Body of pancreas (tissue), 4 donors: ENCODE data around the gene PPP1R13B. TPM values are rescaled to one million over a fixed set of nuclear protein-coding genes. Genes with fewer than 3 reads are reported as not detected.

Experiments used
- ATAC-seq: fragments of 150-250 bp; one replicate; pipeline ENCODE4 v1.9.1; 2016
- DNase-seq, 4 donors: peaks; one replicate each; pipeline ENCODE4 v3.0.0-alpha.2; 2019
- H3K27ac ChIP-seq, 4 donors: fragments of 200-600 bp; sonication (generic); 1 replicate in 3 of 4; 2 replicates in 1 of 4; pipeline versions ENCODE4 v1.5.1 to v1.6.1; 2016 to 2019; ENCODE audit warnings: mild to moderate bottlenecking in 1 of 4, mixed read lengths in 1 of 4, moderate library complexity in 1 of 4
- H3K27me3 ChIP-seq, 2 donors: fragments of 200-600 bp; sonication (generic); one replicate each; pipeline ENCODE4 v1.6.0; 2016; ENCODE audit warnings: mild to moderate bottlenecking in 1 of 2
- H3K36me3 ChIP-seq, 2 donors: fragments of 200-600 bp; sonication (generic); replicated peaks in 1 of 2; 2 replicates each; pipeline ENCODE4 v1.5.1; 2016; ENCODE audit warnings: low read depth in 2 of 2; ENCODE audit not compliant: insufficient read depth in 1 of 2
- H3K4me1 ChIP-seq: fragments of 200-600 bp; sonication (generic); one replicate; pipeline ENCODE4 v1.6.0; 2016
- H3K4me3 ChIP-seq, 2 donors: fragments of 200-600 bp; sonication (generic); 1 replicate in 1 of 2; 2 replicates in 1 of 2; pipeline ENCODE4 v1.5.1; 2016 to 2019
- H3K9me3 ChIP-seq, 3 donors: fragments of 200-600 bp; sonication (generic); 1 replicate in 2 of 3; 2 replicates in 1 of 3; pipeline ENCODE4 v1.5.1; 2016
- POLR2A ChIP-seq, 3 donors: fragments of 450-650 bp; IDR thresholded peaks; one replicate each; pipeline ENCODE4 v1.6.1; 2016; ENCODE audit warnings: antibody characterized with exemption in 3 of 3, mild to moderate bottlenecking in 2 of 3
- WGBS, 2 donors: methylation state at CpG; one replicate each; pipeline ENCODE4 v1.1.5; 2017; 5-methylcytosine and 5-hydroxymethylcytosine counted together
- intact Hi-C: fragments of 100-400 bp; cut with DNase I; formaldehyde crosslinking; loops from one replicate; pipeline ENCODE4 v1.15.1; 2023
- total RNA-seq, 2 donors: library from RNA; depleted of rRNA; stranded (reverse); fragments of >200 nt; gene quantifications; one replicate each; pipeline ENCODE4 v1.1.0, GENCODE V29; 2016
- TF ChIP-seq, protein P1 (sequence below), 7 experiments: fragments of 450-650 bp in 4 of 7; fragments of 200-600 bp in 3 of 7; sonication (generic) in 3 of 7; IDR thresholded peaks; one replicate each; pipeline ENCODE4 v1.5.1; 2016 to 2019; ENCODE audit warnings: antibody characterized with exemption in 7 of 7

Gene PPP1R13B
- total RNA-seq, 2 donors from 2014 or later = 12.5 to 36.3 TPM

DNA sequence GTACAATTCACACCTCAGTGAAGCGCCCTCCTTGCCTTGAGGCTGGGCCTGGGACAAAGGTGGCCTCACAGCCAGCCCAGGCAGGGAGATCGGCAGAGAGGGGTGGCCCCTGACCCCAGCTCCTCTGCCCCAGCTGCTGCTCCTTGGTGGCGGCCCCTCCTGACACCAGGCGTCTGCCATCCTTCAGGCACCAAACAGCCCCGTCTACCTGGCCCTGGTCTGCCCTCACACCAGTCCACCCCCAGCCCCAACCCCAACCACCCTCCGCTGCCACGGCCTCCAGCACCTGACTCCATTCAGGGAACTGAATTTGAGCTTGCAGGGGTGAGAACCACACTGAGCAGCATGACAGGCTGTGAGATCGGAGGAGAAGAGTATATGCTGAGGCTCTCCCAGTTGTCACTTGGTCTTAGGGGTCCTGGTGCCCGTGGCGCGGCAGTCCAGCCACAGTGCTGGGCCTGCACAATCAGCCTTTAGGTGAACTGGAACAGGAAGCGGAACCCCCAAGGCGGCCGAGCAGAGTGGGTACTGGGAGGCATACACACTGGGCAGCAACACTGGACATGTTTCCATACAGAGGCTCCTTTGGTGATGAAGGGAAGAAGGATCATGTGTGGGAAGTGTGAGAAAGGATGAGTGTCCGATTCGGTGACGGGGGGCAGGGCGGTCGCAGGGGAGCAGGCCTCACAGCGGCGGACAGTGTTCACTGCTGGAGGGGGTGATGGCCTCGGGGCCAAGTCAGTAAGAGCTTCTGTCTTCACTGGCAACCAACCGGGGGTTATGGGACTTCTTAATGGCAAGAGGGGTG is 113.1 kb downstream of the PPP1R13B start:
- DNase-seq = no peak

DNA sequence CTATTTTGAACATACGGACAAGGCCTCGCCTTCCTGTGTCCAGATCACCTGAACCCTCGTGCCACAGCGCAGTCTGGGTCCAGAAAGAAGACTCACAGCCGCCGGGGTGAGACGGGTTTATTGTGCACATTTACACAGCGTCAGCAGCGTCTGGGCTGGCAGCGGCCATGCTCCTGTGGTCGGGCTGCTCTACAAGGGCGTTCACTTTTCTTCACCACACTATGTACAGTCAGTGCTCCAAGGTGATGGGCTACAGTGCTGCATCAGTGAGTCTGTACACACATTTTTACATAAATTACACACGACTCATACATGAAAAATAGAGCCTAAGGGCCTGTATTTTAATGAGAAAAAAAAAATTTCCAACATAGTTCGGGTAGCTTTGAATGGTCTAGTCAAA is 113.7 kb downstream of the PPP1R13B start:
- intact Hi-C loops = no loop called here
- Histone ChIP-seq H3K4me3 (no peak overlapping the region), H3K9me3 (no peaks in the 10 kb centered on the region), H3K36me3 (peaks cover 0 to 22% of the 10 kb centered on the region in 2 donors), H3K4me1 (peaks cover 27% of the 10 kb centered on the region), H3K27me3 (no peaks in the 10 kb centered on the region), H3K27ac (no peak overlapping the region)
- TF ChIP-seq POLR2A (IDR thresholded peaks at IDR 0.05) = no peak
- TF ChIP-seq, protein P1, sequence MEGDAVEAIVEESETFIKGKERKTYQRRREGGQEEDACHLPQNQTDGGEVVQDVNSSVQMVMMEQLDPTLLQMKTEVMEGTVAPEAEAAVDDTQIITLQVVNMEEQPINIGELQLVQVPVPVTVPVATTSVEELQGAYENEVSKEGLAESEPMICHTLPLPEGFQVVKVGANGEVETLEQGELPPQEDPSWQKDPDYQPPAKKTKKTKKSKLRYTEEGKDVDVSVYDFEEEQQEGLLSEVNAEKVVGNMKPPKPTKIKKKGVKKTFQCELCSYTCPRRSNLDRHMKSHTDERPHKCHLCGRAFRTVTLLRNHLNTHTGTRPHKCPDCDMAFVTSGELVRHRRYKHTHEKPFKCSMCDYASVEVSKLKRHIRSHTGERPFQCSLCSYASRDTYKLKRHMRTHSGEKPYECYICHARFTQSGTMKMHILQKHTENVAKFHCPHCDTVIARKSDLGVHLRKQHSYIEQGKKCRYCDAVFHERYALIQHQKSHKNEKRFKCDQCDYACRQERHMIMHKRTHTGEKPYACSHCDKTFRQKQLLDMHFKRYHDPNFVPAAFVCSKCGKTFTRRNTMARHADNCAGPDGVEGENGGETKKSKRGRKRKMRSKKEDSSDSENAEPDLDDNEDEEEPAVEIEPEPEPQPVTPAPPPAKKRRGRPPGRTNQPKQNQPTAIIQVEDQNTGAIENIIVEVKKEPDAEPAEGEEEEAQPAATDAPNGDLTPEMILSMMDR (IDR thresholded peaks at IDR 0.05) = no peak
- 87 to 89% methylated on average over 14 of the region's 14 CpGs for WGBS, 2 donors
- no peak for ATAC-seq
- DNase-seq = no peak

More for the DNA sequence above, 113.1 kb downstream of the PPP1R13B start:
- H3K4me3 ChIP-seq = no peak overlapping the region
- intact Hi-C loops = no loop called here
- no peaks in the 10 kb centered on the region for H3K9me3 ChIP-seq
- H3K27me3 ChIP-seq = no peaks in the 10 kb centered on the region
- TF ChIP-seq, protein P1 (IDR thresholded peaks at IDR 0.05) = no peak
- TF ChIP-seq POLR2A (IDR thresholded peaks at IDR 0.05) = no peak
- peaks cover 0 to 23% of the 10 kb centered on the region in 2 donors for H3K36me3 ChIP-seq
- peaks cover 20% of the 10 kb centered on the region for H3K4me1 ChIP-seq
- no peak for ATAC-seq
- no peak overlapping the region for H3K27ac ChIP-seq
- WGBS, 2 donors = 93% methylated on average over 21 to 23 of the region's 23 CpGs

DNA sequence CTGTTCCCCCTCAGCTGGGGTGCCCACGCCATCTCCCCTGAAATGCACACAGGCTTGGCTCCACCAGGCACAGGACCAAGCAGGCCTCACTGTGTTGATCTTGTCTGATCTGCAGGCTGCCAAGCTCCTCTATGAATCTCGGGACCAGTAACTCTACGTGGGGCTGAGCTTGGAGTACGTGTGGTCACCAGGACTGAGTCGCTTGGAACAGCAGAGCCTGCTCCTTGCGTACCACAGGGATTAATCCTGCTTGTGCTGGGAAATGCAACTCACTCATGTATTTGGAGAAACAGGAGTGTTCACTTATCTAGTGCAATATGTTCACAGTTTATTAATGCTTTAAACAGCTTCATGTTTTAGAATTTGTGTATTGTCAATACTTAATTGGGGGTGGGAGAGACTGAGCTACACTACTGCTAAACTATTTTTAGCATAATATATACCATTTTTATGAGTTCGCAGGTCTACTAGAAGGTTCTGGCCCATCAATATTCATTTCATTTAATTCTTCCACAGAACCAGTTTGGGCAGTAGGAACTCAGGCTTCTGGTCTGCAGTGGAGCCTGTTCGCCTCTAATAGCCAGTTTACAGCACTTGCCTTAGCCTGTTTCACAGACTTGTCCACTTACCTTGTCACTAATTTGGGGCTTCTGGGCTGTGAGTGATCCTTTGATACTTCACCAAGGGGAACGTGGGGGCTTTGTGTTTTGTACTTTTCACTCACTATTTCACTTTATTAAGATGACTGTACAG is 114.3 kb downstream of the PPP1R13B start:
- Histone ChIP-seq H3K4me3 (no peak overlapping the region), H3K27me3 (no peaks in the 10 kb centered on the region), H3K27ac (no peak overlapping the region), H3K9me3 (no peaks in the 10 kb centered on the region), H3K4me1 (peaks cover 31% of the 10 kb centered on the region), H3K36me3 (peaks cover 0 to 16% of the 10 kb centered on the region in 2 donors)
- WGBS, 2 donors = 83 to 91% methylated on average over 6 to 9 of the region's 9 CpGs
- intact Hi-C loops = no loop called here
- ATAC-seq = no peak
- TF ChIP-seq POLR2A (IDR thresholded peaks at IDR 0.05) = no peak
- TF ChIP-seq, protein P1 (IDR thresholded peaks at IDR 0.05) = no peak
- DNase-seq = no peak

DNA sequence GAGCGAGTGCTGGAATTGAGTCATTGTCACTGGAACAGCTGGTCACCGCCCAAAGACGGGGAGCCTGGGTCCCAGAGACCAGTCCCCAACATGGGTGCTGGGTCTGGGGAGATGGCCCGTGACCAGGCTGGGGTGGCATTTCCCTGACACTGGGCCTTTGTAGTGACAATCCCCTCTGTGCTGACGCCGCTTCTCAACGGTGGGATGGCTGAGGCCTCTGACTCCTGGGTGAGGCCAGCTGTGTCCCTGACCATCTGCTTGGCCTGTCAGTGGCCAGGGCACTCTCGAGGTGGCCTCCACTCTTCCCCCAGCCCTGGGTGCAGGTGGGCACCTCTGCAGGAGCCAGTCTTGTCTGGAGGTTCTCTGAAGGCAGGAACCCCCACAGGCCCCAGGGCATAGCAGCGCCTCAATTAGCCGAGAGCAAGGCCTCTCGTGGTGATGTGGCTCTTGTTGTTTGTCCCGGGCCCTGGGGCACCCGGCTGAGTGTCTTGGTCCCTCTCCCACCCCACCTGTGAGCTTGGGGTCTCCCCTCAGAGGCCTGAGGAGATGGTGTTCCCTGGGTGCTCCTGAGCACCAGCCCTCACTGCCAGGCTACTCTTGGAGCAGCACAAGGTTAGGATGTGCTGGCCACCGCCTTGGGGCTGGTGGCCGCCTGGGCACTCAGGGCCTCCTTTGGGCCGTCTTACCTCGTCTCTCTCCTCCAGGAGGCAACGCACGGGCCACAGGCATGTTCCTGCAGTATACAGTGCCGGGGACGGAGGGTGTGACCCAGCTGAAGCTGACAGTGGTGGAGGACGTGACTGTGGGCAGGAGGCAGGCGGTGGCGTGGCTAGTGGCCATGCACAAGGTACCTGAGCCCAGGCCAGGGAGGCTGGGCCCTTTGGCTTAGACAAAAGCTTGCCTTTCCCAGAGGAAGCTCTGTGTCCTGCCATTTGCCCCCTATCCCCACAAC is 115.2 kb downstream of the PPP1R13B start:
- ATAC-seq = no peak
- Histone ChIP-seq H3K9me3 (no peaks in the 10 kb centered on the region), H3K27ac (no peak overlapping the region), H3K4me1 (peaks cover 37% of the 10 kb centered on the region), H3K36me3 (peaks cover 0 to 11% of the 10 kb centered on the region in 2 donors), H3K27me3 (no peaks in the 10 kb centered on the region), H3K4me3 (no peak overlapping the region)
- 88 to 92% methylated on average over 11 to 24 of the region's 24 CpGs for WGBS, 2 donors
- DNase-seq = no peak
- TF ChIP-seq POLR2A (IDR thresholded peaks at IDR 0.05) = no peak
- TF ChIP-seq, protein P1 (IDR thresholded peaks at IDR 0.05) = no peak
- intact Hi-C loops = no loop called here
